ENCODE data around the gene FERMT1. TPM values are rescaled to one million over a fixed set of nuclear protein-coding genes. Genes with fewer than 3 reads are reported as not detected.
A peak's percentile ranks its signal among the peaks of the same experiment; 100 is the strongest.

Gene FERMT1
- total and polyA plus RNA-seq, 2 of the 13 experiments (the other 11 are each of a cell fraction or from before 2014, with no cell fraction given), result 15.8 to 29.5 TPM

DNA sequence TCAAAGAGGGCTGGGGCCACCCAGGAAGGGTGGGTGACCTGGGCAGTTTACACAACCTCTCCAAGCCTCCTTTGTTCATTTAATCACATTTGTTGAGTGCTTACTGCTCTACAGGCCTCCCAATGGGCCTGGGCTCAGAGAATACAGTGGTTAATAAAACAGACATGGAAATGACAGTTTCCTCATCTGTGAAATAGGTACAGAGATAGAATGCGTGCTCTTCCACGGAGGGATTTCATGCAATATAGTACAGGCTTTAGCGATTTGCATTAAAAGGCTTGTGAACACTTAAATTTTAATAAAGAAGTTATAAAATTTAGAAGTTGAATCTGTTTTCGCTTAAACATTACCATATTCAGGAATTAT lies 802 bp upstream of the FERMT1 start (continued):
- TF ChIP-seq, protein P1, sequence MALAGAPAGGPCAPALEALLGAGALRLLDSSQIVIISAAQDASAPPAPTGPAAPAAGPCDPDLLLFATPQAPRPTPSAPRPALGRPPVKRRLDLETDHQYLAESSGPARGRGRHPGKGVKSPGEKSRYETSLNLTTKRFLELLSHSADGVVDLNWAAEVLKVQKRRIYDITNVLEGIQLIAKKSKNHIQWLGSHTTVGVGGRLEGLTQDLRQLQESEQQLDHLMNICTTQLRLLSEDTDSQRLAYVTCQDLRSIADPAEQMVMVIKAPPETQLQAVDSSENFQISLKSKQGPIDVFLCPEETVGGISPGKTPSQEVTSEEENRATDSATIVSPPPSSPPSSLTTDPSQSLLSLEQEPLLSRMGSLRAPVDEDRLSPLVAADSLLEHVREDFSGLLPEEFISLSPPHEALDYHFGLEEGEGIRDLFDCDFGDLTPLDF (CRISPR knock-in tag; IDR thresholded peaks at IDR 0.05), result 0 out of 2 replicates have a peak, but pooled peaks have one; percentile 7
- TF ChIP-seq, protein P2, sequence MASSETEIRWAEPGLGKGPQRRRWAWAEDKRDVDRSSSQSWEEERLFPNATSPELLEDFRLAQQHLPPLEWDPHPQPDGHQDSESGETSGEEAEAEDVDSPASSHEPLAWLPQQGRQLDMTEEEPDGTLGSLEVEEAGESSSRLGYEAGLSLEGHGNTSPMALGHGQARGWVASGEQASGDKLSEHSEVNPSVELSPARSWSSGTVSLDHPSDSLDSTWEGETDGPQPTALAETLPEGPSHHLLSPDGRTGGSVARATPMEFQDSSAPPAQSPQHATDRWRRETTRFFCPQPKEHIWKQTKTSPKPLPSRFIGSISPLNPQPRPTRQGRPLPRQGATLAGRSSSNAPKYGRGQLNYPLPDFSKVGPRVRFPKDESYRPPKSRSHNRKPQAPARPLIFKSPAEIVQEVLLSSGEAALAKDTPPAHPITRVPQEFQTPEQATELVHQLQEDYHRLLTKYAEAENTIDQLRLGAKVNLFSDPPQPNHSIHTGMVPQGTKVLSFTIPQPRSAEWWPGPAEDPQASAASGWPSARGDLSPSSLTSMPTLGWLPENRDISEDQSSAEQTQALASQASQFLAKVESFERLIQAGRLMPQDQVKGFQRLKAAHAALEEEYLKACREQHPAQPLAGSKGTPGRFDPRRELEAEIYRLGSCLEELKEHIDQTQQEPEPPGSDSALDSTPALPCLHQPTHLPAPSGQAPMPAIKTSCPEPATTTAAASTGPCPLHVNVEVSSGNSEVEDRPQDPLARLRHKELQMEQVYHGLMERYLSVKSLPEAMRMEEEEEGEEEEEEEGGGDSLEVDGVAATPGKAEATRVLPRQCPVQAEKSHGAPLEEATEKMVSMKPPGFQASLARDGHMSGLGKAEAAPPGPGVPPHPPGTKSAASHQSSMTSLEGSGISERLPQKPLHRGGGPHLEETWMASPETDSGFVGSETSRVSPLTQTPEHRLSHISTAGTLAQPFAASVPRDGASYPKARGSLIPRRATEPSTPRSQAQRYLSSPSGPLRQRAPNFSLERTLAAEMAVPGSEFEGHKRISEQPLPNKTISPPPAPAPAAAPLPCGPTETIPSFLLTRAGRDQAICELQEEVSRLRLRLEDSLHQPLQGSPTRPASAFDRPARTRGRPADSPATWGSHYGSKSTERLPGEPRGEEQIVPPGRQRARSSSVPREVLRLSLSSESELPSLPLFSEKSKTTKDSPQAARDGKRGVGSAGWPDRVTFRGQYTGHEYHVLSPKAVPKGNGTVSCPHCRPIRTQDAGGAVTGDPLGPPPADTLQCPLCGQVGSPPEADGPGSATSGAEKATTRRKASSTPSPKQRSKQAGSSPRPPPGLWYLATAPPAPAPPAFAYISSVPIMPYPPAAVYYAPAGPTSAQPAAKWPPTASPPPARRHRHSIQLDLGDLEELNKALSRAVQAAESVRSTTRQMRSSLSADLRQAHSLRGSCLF (CRISPR knock-in tag; IDR thresholded peaks at IDR 0.05; ENCODE audit: borderline replicate concordance), result 0 out of 2 replicates have a peak, but pooled peaks have one; percentile 4
- TF ChIP-seq ADNP (CRISPR knock-in tag; IDR thresholded peaks at IDR 0.05), result peak; percentile 61; the same call in 1 of the 2 replicates
- no peak for TF ChIP-seq ZNF781 (CRISPR knock-in tag; IDR thresholded peaks at IDR 0.05; ENCODE audit: borderline replicate concordance, not compliant biosample characterization)
- no peak for TF ChIP-seq EP300 (IDR thresholded peaks at IDR 0.05; ENCODE audit: low read depth in 2 of 2, low read length in 2 of 2)
- 0 out of 2 replicates have a peak, but pooled peaks have one; percentile 11 for TF ChIP-seq EP300 (CRISPR knock-in tag; IDR thresholded peaks at IDR 0.05; ENCODE audit: borderline replicate concordance)
- no peak for TF ChIP-seq TAF1 (CRISPR knock-in tag; IDR thresholded peaks at IDR 0.05)
- TF ChIP-seq, protein P3, sequence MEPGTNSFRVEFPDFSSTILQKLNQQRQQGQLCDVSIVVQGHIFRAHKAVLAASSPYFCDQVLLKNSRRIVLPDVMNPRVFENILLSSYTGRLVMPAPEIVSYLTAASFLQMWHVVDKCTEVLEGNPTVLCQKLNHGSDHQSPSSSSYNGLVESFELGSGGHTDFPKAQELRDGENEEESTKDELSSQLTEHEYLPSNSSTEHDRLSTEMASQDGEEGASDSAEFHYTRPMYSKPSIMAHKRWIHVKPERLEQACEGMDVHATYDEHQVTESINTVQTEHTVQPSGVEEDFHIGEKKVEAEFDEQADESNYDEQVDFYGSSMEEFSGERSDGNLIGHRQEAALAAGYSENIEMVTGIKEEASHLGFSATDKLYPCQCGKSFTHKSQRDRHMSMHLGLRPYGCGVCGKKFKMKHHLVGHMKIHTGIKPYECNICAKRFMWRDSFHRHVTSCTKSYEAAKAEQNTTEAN (CRISPR knock-in tag; conservative IDR thresholded peaks at IDR 0.05), result peak; percentile 20; the same call in 1 of the 2 replicates
- no peak for TF ChIP-seq HNRNPL (IDR thresholded peaks at IDR 0.05; ENCODE audit: low read depth, low read length)
- TF ChIP-seq ZSCAN20 (CRISPR knock-in tag; IDR thresholded peaks at IDR 0.05; ENCODE audit: borderline replicate concordance), result peak; percentile 99; the same call in 1 of the 2 replicates
- TF ChIP-seq, protein P4, sequence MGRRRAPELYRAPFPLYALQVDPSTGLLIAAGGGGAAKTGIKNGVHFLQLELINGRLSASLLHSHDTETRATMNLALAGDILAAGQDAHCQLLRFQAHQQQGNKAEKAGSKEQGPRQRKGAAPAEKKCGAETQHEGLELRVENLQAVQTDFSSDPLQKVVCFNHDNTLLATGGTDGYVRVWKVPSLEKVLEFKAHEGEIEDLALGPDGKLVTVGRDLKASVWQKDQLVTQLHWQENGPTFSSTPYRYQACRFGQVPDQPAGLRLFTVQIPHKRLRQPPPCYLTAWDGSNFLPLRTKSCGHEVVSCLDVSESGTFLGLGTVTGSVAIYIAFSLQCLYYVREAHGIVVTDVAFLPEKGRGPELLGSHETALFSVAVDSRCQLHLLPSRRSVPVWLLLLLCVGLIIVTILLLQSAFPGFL (CRISPR knock-in tag; IDR thresholded peaks at IDR 0.05), result no peak
- 0 out of 2 replicates have a peak, but pooled peaks have one; percentile 9 for TF ChIP-seq ZNF615 (CRISPR knock-in tag; IDR thresholded peaks at IDR 0.05; ENCODE audit: borderline replicate concordance)
- no peak for TF ChIP-seq FOXP1 (IDR thresholded peaks at IDR 0.05)
- TF ChIP-seq FOXP1 (CRISPR knock-in tag; IDR thresholded peaks at IDR 0.05), result peak; percentile 25; the same call in 1 of the 2 replicates
- TF ChIP-seq SUZ12 (IDR thresholded peaks at IDR 0.05; ENCODE audit: low read depth, low read length), result no peak
- TF ChIP-seq, protein P5, sequence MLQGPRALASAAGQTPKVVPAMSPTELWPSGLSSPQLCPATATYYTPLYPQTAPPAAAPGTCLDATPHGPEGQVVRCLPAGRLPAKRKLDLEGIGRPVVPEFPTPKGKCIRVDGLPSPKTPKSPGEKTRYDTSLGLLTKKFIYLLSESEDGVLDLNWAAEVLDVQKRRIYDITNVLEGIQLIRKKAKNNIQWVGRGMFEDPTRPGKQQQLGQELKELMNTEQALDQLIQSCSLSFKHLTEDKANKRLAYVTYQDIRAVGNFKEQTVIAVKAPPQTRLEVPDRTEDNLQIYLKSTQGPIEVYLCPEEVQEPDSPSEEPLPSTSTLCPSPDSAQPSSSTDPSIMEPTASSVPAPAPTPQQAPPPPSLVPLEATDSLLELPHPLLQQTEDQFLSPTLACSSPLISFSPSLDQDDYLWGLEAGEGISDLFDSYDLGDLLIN (CRISPR knock-in tag; IDR thresholded peaks at IDR 0.05; ENCODE audit: borderline replicate concordance), result 0 out of 2 replicates have a peak, but pooled peaks have one; percentile 68
- TF ChIP-seq, protein P6, sequence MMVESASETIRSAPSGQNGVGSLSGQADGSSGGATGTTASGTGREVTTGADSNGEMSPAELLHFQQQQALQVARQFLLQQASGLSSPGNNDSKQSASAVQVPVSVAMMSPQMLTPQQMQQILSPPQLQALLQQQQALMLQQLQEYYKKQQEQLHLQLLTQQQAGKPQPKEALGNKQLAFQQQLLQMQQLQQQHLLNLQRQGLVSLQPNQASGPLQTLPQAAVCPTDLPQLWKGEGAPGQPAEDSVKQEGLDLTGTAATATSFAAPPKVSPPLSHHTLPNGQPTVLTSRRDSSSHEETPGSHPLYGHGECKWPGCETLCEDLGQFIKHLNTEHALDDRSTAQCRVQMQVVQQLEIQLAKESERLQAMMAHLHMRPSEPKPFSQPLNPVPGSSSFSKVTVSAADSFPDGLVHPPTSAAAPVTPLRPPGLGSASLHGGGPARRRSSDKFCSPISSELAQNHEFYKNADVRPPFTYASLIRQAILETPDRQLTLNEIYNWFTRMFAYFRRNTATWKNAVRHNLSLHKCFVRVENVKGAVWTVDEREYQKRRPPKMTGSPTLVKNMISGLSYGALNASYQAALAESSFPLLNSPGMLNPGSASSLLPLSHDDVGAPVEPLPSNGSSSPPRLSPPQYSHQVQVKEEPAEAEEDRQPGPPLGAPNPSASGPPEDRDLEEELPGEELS (CRISPR knock-in tag; IDR thresholded peaks at IDR 0.05), result peak; percentile 66
- TF ChIP-seq ZFY (CRISPR knock-in tag; IDR thresholded peaks at IDR 0.05), result no peak
